Testis (tissue), 3 donors: ENCODE data around the gene NANS. TPM values are rescaled to one million over a fixed set of nuclear protein-coding genes. Genes with fewer than 3 reads are reported as not detected.
"Not testable (repeated sequence)": the region's sequence is repeated elsewhere in the genome, so short reads cannot be mapped to it uniquely, and the experiment has no call there.

ENCODE experiments used
- DNase-seq: peaks from one replicate; pipeline ENCODE4 v3.0.0-alpha.2; 2019
- H3K27ac ChIP-seq, 2 donors: fragments of 200-600 bp; sonication (generic); one replicate each; pipeline ENCODE4 v1.5.1; 2019
- H3K27me3 ChIP-seq: fragments of 200-600 bp; sonication (generic); one replicate; pipeline ENCODE4 v1.5.1; 2019
- H3K36me3 ChIP-seq: fragments of 200-600 bp; sonication (generic); one replicate; pipeline ENCODE4 v1.5.1; 2017; ENCODE audit warnings: low read depth; ENCODE audit errors: missing control alignments
- H3K4me1 ChIP-seq: fragments of 200-600 bp; sonication (generic); one replicate; pipeline ENCODE4 v1.5.1; 2019
- H3K4me3 ChIP-seq, 2 donors: fragments of 200-600 bp; sonication (generic); one replicate each; pipeline ENCODE4 v1.5.1; 2017 to 2019
- H3K9me3 ChIP-seq: fragments of 200-600 bp; sonication (generic); one replicate; pipeline ENCODE4 v1.5.1; 2017
- POLR2A ChIP-seq: fragments of 450-650 bp; IDR thresholded peaks from one replicate; pipeline ENCODE4 v1.6.1; 2017; ENCODE audit warnings: antibody characterized with exemption, mild to moderate bottlenecking, moderate library complexity
- WGBS, 2 donors: methylation state at CpG; one replicate each; pipeline ENCODE4 v1.1.5; 2018; 5-methylcytosine and 5-hydroxymethylcytosine counted together
- intact Hi-C: fragments of 100-400 bp; cut with DNase I; formaldehyde crosslinking; loops from one replicate; pipeline ENCODE4 v1.15.1; 2023; ENCODE audit warnings: low total_unique reads
- polyA plus RNA-seq: library from polyadenylated mRNA; stranded (reverse); fragments of 350-450 nt; fragmentation: Illumina TruSeq; extraction: RNeasy Lipid Tissue Mini Kit (QIAGEN cat#74804); gene quantifications from one replicate; pipeline ENCODE4 v1.2.3, GENCODE V29; 2014; ENCODE audit warnings: low read depth, low replicate concordance; ENCODE audit not compliant: insufficient read depth
- total RNA-seq, 2 donors: library from RNA; depleted of rRNA; stranded (reverse); fragments of >200 nt; gene quantifications; one replicate each; pipeline ENCODE4 v1.2.3, GENCODE V29; 2016
- TF ChIP-seq, protein P1 (sequence below), 3 experiments: fragments of 450-650 bp in 2 of 3; fragments of 200-600 bp in 1 of 3; sonication (generic) in 1 of 3; IDR thresholded peaks; one replicate each; pipeline ENCODE4 v1.5.1; 2016 to 2019; ENCODE audit warnings: antibody characterized with exemption in 3 of 3, mild to moderate bottlenecking in 2 of 3, moderate library complexity in 1 of 3

Gene NANS
- total and polyA plus RNA-seq, 3 donors from 2014 or later: 34.7 to 82.5 (median 66.5) TPM

DNA sequence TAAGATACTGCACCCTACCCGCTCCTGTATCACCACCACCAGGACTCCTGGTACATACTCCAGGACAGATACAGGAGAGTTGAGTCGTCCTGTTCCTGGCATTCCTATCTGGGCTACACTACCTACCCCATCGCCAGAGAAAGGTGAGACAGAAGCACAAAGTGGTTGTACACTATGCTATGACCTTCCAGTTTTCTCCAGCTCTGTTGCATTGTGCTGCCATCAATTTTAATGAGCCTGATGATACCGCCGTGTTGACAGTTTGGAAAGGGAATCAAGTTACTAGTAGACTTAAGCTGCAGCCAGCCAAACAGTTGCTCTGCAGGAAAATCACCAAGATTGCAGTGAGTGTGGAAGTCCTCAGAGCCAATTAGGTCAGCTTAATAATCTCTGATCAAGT is 38.2 kb upstream of the NANS start:
- Histone ChIP-seq H3K9me3 (no peaks in the 10 kb centered on the region), H3K4me1 (peaks cover 7% of the 10 kb centered on the region), H3K27me3 (no peaks in the 10 kb centered on the region), H3K27ac (no peak overlapping the region), H3K4me3 (no peak overlapping the region), H3K36me3 (no peaks in the 10 kb centered on the region)
- intact Hi-C loops: no loop called here
- WGBS, 2 donors: 76 to 78% methylated on average over 5 of the region's 5 CpGs
- no peak for DNase-seq
- no peak for TF ChIP-seq POLR2A
- TF ChIP-seq, protein P1, sequence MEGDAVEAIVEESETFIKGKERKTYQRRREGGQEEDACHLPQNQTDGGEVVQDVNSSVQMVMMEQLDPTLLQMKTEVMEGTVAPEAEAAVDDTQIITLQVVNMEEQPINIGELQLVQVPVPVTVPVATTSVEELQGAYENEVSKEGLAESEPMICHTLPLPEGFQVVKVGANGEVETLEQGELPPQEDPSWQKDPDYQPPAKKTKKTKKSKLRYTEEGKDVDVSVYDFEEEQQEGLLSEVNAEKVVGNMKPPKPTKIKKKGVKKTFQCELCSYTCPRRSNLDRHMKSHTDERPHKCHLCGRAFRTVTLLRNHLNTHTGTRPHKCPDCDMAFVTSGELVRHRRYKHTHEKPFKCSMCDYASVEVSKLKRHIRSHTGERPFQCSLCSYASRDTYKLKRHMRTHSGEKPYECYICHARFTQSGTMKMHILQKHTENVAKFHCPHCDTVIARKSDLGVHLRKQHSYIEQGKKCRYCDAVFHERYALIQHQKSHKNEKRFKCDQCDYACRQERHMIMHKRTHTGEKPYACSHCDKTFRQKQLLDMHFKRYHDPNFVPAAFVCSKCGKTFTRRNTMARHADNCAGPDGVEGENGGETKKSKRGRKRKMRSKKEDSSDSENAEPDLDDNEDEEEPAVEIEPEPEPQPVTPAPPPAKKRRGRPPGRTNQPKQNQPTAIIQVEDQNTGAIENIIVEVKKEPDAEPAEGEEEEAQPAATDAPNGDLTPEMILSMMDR (IDR thresholded peaks at IDR 0.05): no peak

DNA sequence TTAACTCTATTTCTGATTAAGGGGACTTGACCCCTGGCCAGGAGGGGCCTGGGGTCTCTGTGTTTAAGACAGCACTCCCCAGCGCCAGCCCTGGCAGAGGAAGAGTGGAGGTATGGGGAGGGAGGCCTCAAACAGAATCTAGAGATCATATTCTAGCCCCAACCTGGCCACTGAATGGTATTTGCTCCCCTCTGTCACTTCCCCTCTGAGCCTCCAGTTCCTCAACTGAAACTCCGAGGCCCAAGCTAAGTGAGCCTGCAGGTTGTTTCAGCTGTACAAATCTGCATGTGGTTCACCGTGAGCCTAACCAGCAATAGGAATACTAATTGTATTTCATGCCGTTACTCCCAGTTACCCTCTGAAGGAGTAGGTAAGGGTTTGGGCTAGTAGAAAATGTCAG is 37.4 kb upstream of the NANS start:
- 75 to 91% methylated on average over 4 of the region's 4 CpGs for WGBS, 2 donors
- no peak for DNase-seq
- no peak for TF ChIP-seq POLR2A
- TF ChIP-seq, protein P1 (IDR thresholded peaks at IDR 0.05): no peak
- no peak overlapping the region for H3K4me3 ChIP-seq
- no peaks in the 10 kb centered on the region for H3K9me3 ChIP-seq
- no peaks in the 10 kb centered on the region for H3K36me3 ChIP-seq
- H3K27me3 ChIP-seq: no peaks in the 10 kb centered on the region
- H3K4me1 ChIP-seq: peaks cover 7% of the 10 kb centered on the region
- no peak overlapping the region for H3K27ac ChIP-seq
- intact Hi-C loops: no loop called here

DNA sequence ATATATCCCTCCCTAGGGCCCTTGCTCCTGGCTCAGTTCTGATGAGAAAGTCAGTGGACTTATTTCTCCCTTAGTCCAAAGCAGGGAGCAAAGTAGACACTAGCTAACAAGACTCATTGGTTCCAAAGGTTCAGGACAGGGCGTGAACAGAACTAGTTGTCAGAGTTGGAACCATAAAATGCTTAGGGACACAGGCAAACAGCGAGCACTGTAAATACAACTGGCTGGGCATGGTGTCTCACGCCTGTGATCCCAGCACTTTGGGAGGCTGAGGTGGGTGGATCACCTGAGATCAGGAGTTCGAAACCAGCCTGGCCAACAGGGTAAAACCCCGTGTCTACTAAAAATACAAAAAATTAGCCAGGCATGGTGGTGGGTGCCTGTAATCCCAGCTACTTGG is 36.7 kb upstream of the NANS start:
- H3K27ac ChIP-seq, H3K4me3 ChIP-seq, H3K4me1 ChIP-seq, H3K27me3 ChIP-seq, intact Hi-C loops, H3K36me3 ChIP-seq, DNase-seq, H3K9me3 ChIP-seq: not testable (repeated sequence)
- WGBS, 2 donors: 85 to 97% methylated on average over 5 of the region's 5 CpGs

DNA sequence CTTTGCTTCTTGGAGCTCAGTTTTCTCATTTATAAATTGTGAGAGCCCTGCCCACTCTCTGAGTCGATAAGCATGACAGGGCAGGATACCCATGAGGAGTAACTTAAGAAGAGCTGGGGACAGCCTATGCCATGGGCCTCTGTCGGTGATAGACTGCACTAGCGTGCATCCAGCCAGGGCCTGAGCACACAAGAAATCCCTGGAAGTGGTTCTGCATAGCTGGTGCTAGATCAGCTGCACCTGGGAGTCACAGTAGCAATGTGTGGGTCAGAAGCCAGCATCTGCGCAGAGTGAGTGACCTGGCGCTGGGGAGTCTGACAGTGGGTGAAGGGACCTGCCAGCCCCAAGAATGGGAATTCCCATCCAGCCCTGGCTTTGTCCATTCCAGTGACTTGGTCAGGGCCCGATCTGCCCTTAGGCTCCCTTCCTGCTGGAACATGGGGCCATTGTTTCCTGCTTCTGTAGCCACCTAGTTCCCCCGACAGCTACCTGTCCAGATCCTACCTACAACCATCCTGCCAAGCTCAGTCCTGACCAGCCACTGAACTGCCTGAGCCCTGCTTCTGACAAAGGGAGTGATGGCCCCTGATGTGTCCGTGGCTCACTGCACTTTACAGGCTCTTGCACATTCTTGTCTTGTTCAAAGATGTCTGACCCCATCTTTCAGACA is 35.9 kb upstream of the NANS start:
- no peak for DNase-seq
- Histone ChIP-seq H3K27me3 (no peaks in the 10 kb centered on the region), H3K4me3 (no peak overlapping the region), H3K27ac (no peak overlapping the region), H3K36me3 (no peaks in the 10 kb centered on the region), H3K4me1 (peaks cover 7% of the 10 kb centered on the region), H3K9me3 (no peaks in the 10 kb centered on the region)
- TF ChIP-seq, protein P1 (IDR thresholded peaks at IDR 0.05): no peak
- no peak for TF ChIP-seq POLR2A
- 95% methylated on average over 8 of the region's 8 CpGs for WGBS, 2 donors
- intact Hi-C loops: no loop called here

DNA sequence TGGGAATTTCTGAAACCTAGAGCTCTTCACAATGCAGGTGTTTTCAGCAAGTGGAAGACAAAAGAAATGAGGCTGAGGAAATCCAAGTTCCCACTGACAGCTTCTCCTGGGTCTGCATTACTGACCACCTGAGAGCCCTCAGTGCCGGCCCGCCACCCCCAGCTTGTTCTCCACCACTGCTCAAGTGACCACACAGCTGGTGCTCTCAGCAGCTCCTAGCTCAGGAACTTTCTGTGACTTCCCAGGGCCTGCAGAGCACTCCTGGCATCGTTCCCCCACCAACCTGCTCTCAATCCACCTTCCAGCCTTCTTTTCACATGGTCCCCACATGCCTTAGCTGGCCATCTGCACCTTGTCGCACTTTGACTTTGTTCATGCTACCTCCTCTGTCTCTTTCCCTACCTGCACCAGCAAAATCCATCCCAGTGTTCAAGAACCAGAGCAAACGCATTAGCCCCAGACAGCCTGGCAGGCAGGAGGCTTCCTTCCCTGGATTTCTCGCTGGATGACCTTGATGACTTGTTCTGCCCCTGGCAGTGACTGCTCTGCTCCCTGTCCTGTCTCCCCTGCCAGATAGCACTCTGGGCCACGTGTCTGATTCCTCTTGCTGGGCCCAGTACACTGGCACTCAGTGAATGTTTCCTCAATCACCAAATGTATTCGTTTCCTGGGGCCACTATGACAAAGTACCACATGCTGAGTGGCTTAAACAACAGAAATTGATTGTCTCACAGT is 35.1 kb upstream of the NANS start:
- no peaks in the 10 kb centered on the region for H3K36me3 ChIP-seq
- TF ChIP-seq, protein P1 (IDR thresholded peaks at IDR 0.05): no peak
- no peak for TF ChIP-seq POLR2A

More for the DNA sequence above, 35.1 kb upstream of the NANS start:
- intact Hi-C loops: no loop called here
- DNase-seq: peak; percentile 78
- H3K27ac ChIP-seq: no peak overlapping the region
- no peak overlapping the region for H3K4me3 ChIP-seq
- H3K9me3 ChIP-seq: no peaks in the 10 kb centered on the region
- 60 to 71% methylated on average over 7 to 8 of the region's 8 CpGs for WGBS, 2 donors
- peaks cover 7% of the 10 kb centered on the region for H3K4me1 ChIP-seq
- no peaks in the 10 kb centered on the region for H3K27me3 ChIP-seq
